DND-41 (cell line): ENCODE results near the gene RPS14.
"Not testable (repeated sequence)": the region's sequence is repeated elsewhere in the genome, so short reads cannot be mapped to it uniquely, and the experiment has no call there.

Source experiments
- ATAC-seq: fragments of 200-7000 bp; cut with Tn5 transposase; 3 replicates; pipeline ENCODE4 v1.9.1; 2021; ENCODE audit warnings: low read depth; ENCODE audit not compliant: insufficient read depth
- DNase-seq: peaks from one replicate; pipeline ENCODE4 v3.0.0-alpha.2; 2020
- H2AFZ ChIP-seq: 2 replicates; pipeline ENCODE4 v1.6.0; 2012; ENCODE audit warnings: low read depth, low read length
- H3K27ac ChIP-seq: 2 replicates; pipeline ENCODE4 v1.5.1; 2012; ENCODE audit warnings: low read length, inconsistent platforms
- H3K27me3 ChIP-seq: fragments of 200-600 bp; sonication (generic); 2 replicates; pipeline ENCODE4 v1.6.0; 2012; ENCODE audit warnings: low read length, mild to moderate bottlenecking, inconsistent platforms; ENCODE audit not compliant: insufficient read depth, poor library complexity
- H3K36me3 ChIP-seq: 2 replicates; pipeline ENCODE4 v1.5.1; 2012; ENCODE audit warnings: low read length, inconsistent platforms; ENCODE audit not compliant: insufficient read depth
- H3K4me1 ChIP-seq: 2 replicates; pipeline ENCODE4 v1.5.1; 2012; ENCODE audit warnings: mild to moderate bottlenecking, low read length; ENCODE audit not compliant: insufficient read depth
- H3K4me2 ChIP-seq: 2 replicates; pipeline ENCODE4 v1.6.0; 2012; ENCODE audit warnings: mild to moderate bottlenecking, moderate library complexity, low read length, inconsistent platforms; ENCODE audit not compliant: insufficient read depth
- H3K4me3 ChIP-seq, 2 experiments: fragments of 200-600 bp in 1 of 2; shearing (Covaris generic) in 1 of 2; 2 replicates each; pipeline ENCODE4 v1.5.1; 2012 to 2016; ENCODE audit warnings: inconsistent platforms in 2 of 2, low read length in 2 of 2, mild to moderate bottlenecking in 2 of 2, low read depth in 1 of 2, moderate library complexity in 1 of 2
- H3K79me2 ChIP-seq: 2 replicates; pipeline ENCODE4 v1.6.0; 2012; ENCODE audit warnings: low read length, inconsistent platforms; ENCODE audit not compliant: insufficient read depth
- H3K9ac ChIP-seq: 2 replicates; pipeline ENCODE4 v1.6.0; 2012; ENCODE audit warnings: low read depth, mild to moderate bottlenecking, inconsistent platforms, low read length, moderate library complexity
- H3K9me3 ChIP-seq: 2 replicates; pipeline ENCODE4 v1.5.1; 2012; ENCODE audit warnings: low read length, moderate library complexity, mild to moderate bottlenecking, inconsistent platforms; ENCODE audit not compliant: insufficient read depth, severe bottlenecking
- H4K20me1 ChIP-seq: 2 replicates; pipeline ENCODE4 v1.6.0; 2012; ENCODE audit warnings: low read length; ENCODE audit not compliant: insufficient read depth
- CTCF ChIP-seq: IDR thresholded peaks from 2 replicates; pipeline ENCODE4 v1.5.1; 2012; ENCODE audit warnings: borderline replicate concordance, low read length, moderate library complexity, mild to moderate bottlenecking; ENCODE audit not compliant: poor library complexity, severe bottlenecking; ENCODE audit errors: extremely low read depth
- EZH2 ChIP-seq: IDR thresholded peaks from 3 replicates; pipeline ENCODE4 v1.6.1; 2012; ENCODE audit warnings: borderline replicate concordance, low read depth, mild to moderate bottlenecking, moderate library complexity, low read length, inconsistent platforms; ENCODE audit not compliant: severe bottlenecking

RPS14 gene

GRCh38 chr5:150422758-150423157 lies 26.8 kb downstream of the RPS14 start:
- H3K4me1 ChIP-seq: no peaks in the 10 kb centered on the region
- no peak overlapping the region for H2AFZ ChIP-seq
- no peaks in the 10 kb centered on the region for H3K9me3 ChIP-seq
- DNase-seq: no peak
- H3K27ac ChIP-seq: no peak overlapping the region
- no peak overlapping the region for H3K4me2 ChIP-seq
- H3K4me3 ChIP-seq: no peak overlapping the region
- no peak for ATAC-seq
- TF ChIP-seq EZH2 (no peak), CTCF (no peak)
- no peaks in the 10 kb centered on the region for H3K36me3 ChIP-seq
- no peak overlapping the region for H3K9ac ChIP-seq
- peaks cover 6% of the 10 kb centered on the region for H3K27me3 ChIP-seq
- H3K79me2 ChIP-seq: no peaks in the 10 kb centered on the region
- H4K20me1 ChIP-seq: no peaks in the 10 kb centered on the region

- Histone ChIP-seq H3K4me1 (no peaks in the 10 kb centered on the region), H3K4me2 (no peak overlapping the region), H3K4me3 (no peak overlapping the region), H3K36me3 (no peaks in the 10 kb centered on the region), H3K79me2 (no peaks in the 10 kb centered on the region), H3K9me3 (no peaks in the 10 kb centered on the region), H3K27me3 (peaks cover 6% of the 10 kb centered on the region), H4K20me1 (no peaks in the 10 kb centered on the region), H3K27ac (no peak overlapping the region), H2AFZ (no peak overlapping the region), H3K9ac (no peak overlapping the region)
- TF ChIP-seq EZH2 (no peak), CTCF (no peak)
- DNase-seq (no peak), ATAC-seq (no peak)
Observed at GRCh38 chr5:150422075-150422474, 27.5 kb downstream of the RPS14 start.

GRCh38 chr5:150419630-150420270 lies 29.8 kb downstream of the RPS14 start:
- Histone ChIP-seq H3K27ac (no peak overlapping the region), H2AFZ (no peak overlapping the region), H3K4me3 (no peak overlapping the region), H3K4me1 (no peaks in the 10 kb centered on the region), H3K4me2 (no peak overlapping the region), H3K9me3 (no peaks in the 10 kb centered on the region), H3K79me2 (no peaks in the 10 kb centered on the region), H3K36me3 (no peaks in the 10 kb centered on the region), H3K9ac (no peak overlapping the region), H4K20me1 (no peaks in the 10 kb centered on the region), H3K27me3 (peaks cover 6% of the 10 kb centered on the region)
- ATAC-seq (no peak), DNase-seq (no peak)
- TF ChIP-seq CTCF (no peak), EZH2 (no peak)

GRCh38 chr5:150413902-150414790 lies 35.4 kb downstream of the RPS14 start:
- not testable (repeated sequence) for H3K9ac ChIP-seq, H3K4me2 ChIP-seq, H3K4me3 ChIP-seq, H3K27ac ChIP-seq, H3K4me1 ChIP-seq, H2AFZ ChIP-seq, H3K36me3 ChIP-seq, ATAC-seq, H3K9me3 ChIP-seq, H3K79me2 ChIP-seq, H3K27me3 ChIP-seq, DNase-seq, H4K20me1 ChIP-seq
